GM12878 (cell line): ENCODE measurements around the gene ABCA2. TPM values are rescaled to one million over a fixed set of nuclear protein-coding genes. Genes with fewer than 3 reads are reported as not detected.

Source experiments
- ATAC-seq: fragments of 200-7000 bp; cut with Tn5 transposase; 3 replicates; pipeline ENCODE4 v1.9.1; 2020; ENCODE audit warnings: mild to moderate bottlenecking, moderate library complexity
- BruUV-seq: library from RNA; stranded (reverse); fragments of 400-500 nt; replicated peaks from 2 replicates; lab custom pipeline; 2021; lab: Mats Ljungman, UMichigan
- CTCF ChIA-PET: fragments of 300-600 bp; sonication (Branson Sonifier 250); formaldehyde crosslinking; extraction: SDS; loops from one replicate; lab custom pipeline; 2021; ENCODE audit warnings: inconsistent platforms; lab: Yijun Ruan, JAX
- POLR2A ChIA-PET: fragments of 350-600 bp; formaldehyde crosslinking; extraction: SDS; loops from one replicate; lab custom pipeline; 2021; ENCODE audit warnings: inconsistent platforms; lab: Charles Lee
- RAD21 ChIA-PET: fragments of 300-600 bp; sonication (Branson Sonifier 250); formaldehyde crosslinking; loops from one replicate; lab custom pipeline; 2023; ENCODE audit warnings: antibody characterized with exemption; ENCODE audit not compliant: unreplicated experiment; lab: Charles Lee
- SMC1A ChIA-PET: fragments of 300-600 bp; sonication (Branson Sonifier 250); formaldehyde crosslinking; loops from one replicate; lab custom pipeline; 2023; ENCODE audit not compliant: unreplicated experiment, uncharacterized antibody; lab: Charles Lee
- DNase-seq: peaks from one replicate; pipeline ENCODE4 v3.0.0-alpha.2; 2011; ENCODE audit warnings: low read depth, low spot score
- FAIRE-seq: peaks from 3 replicates; lab custom pipeline; 2011; peaks lifted over from hg19 to GRCh38; lab: Jason Lieb, UNC
- H2AFZ ChIP-seq: 2 replicates; pipeline ENCODE4 v1.6.0; 2011; ENCODE audit warnings: low read depth, low read length, control low read depth; ENCODE audit not compliant: control insufficient read depth
- H3K27ac ChIP-seq: 2 replicates; pipeline ENCODE4 v1.5.1; 2011; ENCODE audit warnings: control low read depth; ENCODE audit not compliant: control insufficient read depth, insufficient read depth
- H3K27me3 ChIP-seq, 2 experiments: replicated peaks in 1 of 2; 2 replicates each; pipeline versions ENCODE4 v1.6.0 to v1.6.1; 2011; ENCODE audit warnings: low read length in 1 of 2; ENCODE audit not compliant: control insufficient read depth in 2 of 2, insufficient read depth in 2 of 2
- H3K36me3 ChIP-seq, 2 experiments: 2 replicates each; pipeline ENCODE4 v1.5.1; 2011; ENCODE audit warnings: low read length in 1 of 2; ENCODE audit not compliant: control insufficient read depth in 2 of 2, insufficient read depth in 2 of 2
- H3K4me1 ChIP-seq: 2 replicates; pipeline ENCODE4 v1.6.1; 2011; ENCODE audit warnings: mild to moderate bottlenecking, low read length, moderate library complexity, mixed read lengths; ENCODE audit not compliant: control insufficient read depth, insufficient read depth
- H3K4me2 ChIP-seq: 2 replicates; pipeline ENCODE4 v1.6.0; 2011; ENCODE audit warnings: control low read depth; ENCODE audit not compliant: control insufficient read depth, insufficient read depth
- H3K4me3 ChIP-seq: fragments of 200-600 bp; sonication (generic); 2 replicates; pipeline ENCODE4 v1.5.1; 2016
- H3K79me2 ChIP-seq: 2 replicates; pipeline ENCODE4 v1.6.0; 2011; ENCODE audit warnings: low read length; ENCODE audit not compliant: control insufficient read depth, insufficient read depth
- H3K9ac ChIP-seq: 2 replicates; pipeline ENCODE4 v1.8.0; 2011; ENCODE audit warnings: low read length, control low read depth, mixed read lengths; ENCODE audit not compliant: control insufficient read depth, insufficient read depth
- H3K9me3 ChIP-seq: replicated peaks from 3 replicates; pipeline ENCODE4 v1.5.1; 2011; ENCODE audit warnings: mild to moderate bottlenecking, low read length; ENCODE audit not compliant: control insufficient read depth, insufficient read depth
- H4K20me1 ChIP-seq: 2 replicates; pipeline ENCODE4 v1.6.0; 2011; ENCODE audit not compliant: control insufficient read depth, insufficient read depth
- BCL11A ChIP-seq: IDR thresholded peaks from 2 replicates; pipeline ENCODE4 v1.6.1; 2011; ENCODE audit warnings: low read depth, low read length
- E2F4 ChIP-seq: IDR thresholded peaks from 2 replicates; pipeline ENCODE4 v1.6.1; 2012; ENCODE audit warnings: low read depth, low read length, improper control_type of control experiment
- KAT2A ChIP-seq: conservative IDR thresholded peaks from 2 replicates; pipeline ENCODE4 v1.6.1; 2011; ENCODE audit warnings: low read depth, low read length; ENCODE audit not compliant: control insufficient read depth
- POU2F2 ChIP-seq: IDR thresholded peaks from 3 replicates; pipeline ENCODE4 v1.6.1; 2011; ENCODE audit warnings: low read depth, mild to moderate bottlenecking, low read length, borderline replicate concordance
- PRDM15 ChIP-seq: fragments of 450-650 bp; formaldehyde crosslinking; IDR thresholded peaks from 2 replicates; pipeline ENCODE4 v1.4.0; 2020; ENCODE audit warnings: mild to moderate bottlenecking, moderate library complexity
- RELA ChIP-seq: fragments of 450-650 bp; IDR thresholded peaks from 2 replicates; pipeline ENCODE4 v1.8.0; 2014; ENCODE audit warnings: borderline replicate concordance; ENCODE audit not compliant: partially characterized antibody
- RUNX3 ChIP-seq: IDR thresholded peaks from 2 replicates; pipeline ENCODE4 v1.6.1; 2012; ENCODE audit warnings: low read length, inconsistent platforms
- SIN3A ChIP-seq: IDR thresholded peaks from 2 replicates; pipeline ENCODE4 v1.6.1; 2012; ENCODE audit warnings: low read depth, low read length, improper control_type of control experiment
- SP1 ChIP-seq: IDR thresholded peaks from one replicate; pipeline ENCODE4 v1.6.1; 2011; ENCODE audit warnings: low read depth, low read length
- SREBF1 ChIP-seq: IDR thresholded peaks from 2 replicates; pipeline ENCODE4 v1.6.1; 2012; ENCODE audit warnings: mild to moderate bottlenecking, low read length
- TBL1XR1 ChIP-seq: IDR thresholded peaks from 2 replicates; pipeline ENCODE4 v1.6.1; 2012; ENCODE audit warnings: low read depth, low read length, improper control_type of control experiment
- TCF3 ChIP-seq: IDR thresholded peaks from 2 replicates; pipeline ENCODE4 v1.6.1; 2012; ENCODE audit warnings: low read depth, mild to moderate bottlenecking, low read length, borderline replicate concordance; ENCODE audit not compliant: insufficient read depth
- YBX1 ChIP-seq: fragments of 450-650 bp; IDR thresholded peaks from 2 replicates; pipeline ENCODE4 v1.6.1; 2016; ENCODE audit warnings: antibody characterized with exemption
- WGBS: methylation state at CpG from one replicate; pipeline ENCODE4 v1.1.6; 2016; ENCODE audit warnings: low lambda C conversion rate; ENCODE audit not compliant: insufficient replicate concordance, insufficient coverage; ENCODE audit errors: missing lambda C conversion rate; 5-methylcytosine and 5-hydroxymethylcytosine counted together
- in situ Hi-C: fragments of 300-500 bp; cut with MboI; formaldehyde crosslinking; loops from 9 replicates; pipeline ENCODE4 v1.14.3; 2018; ENCODE audit warnings: mixed read lengths
- intact Hi-C: fragments of 100-400 bp; cut with micrococcal nuclease; formaldehyde crosslinking; loops from one replicate; pipeline ENCODE4 v1.14.2; 2022; ENCODE audit not compliant: unreplicated experiment
- polyA plus RNA-seq, 11 experiments: library from polyadenylated mRNA; depleted of rRNA in 4 of 11; unstranded in 6 of 11; stranded (reverse) in 5 of 11; fragments of >200 nt; fragmentation: Nextera tagmentation in 4 of 11; fragmentation: Illumina TruSeq in 1 of 11; extraction: Ambion mirVana in 4 of 11; extraction: Trizol in 1 of 11; gene quantifications; 1 replicate in 1 of 11; 2 replicates in 10 of 11; pipeline versions ENCODE4 v1.2.1 to v1.2.3, GENCODE V29; 2011 to 2016; ENCODE audit warnings: inconsistent platforms in 2 of 11, missing spikeins in 2 of 11, low read depth in 1 of 11
- total RNA-seq, 4 experiments: library from RNA; depleted of rRNA in 3 of 4; stranded (reverse); fragments of >200 nt in 3 of 4; fragmentation: Illumina TruSeq in 1 of 4; extraction: Trizol in 1 of 4; gene quantifications; 2 replicates each; pipeline versions ENCODE4 v1.2.1 to v1.2.3, GENCODE V29; 2013 to 2021
- TF ChIP-seq, protein P1 (sequence below): fragments of 450-650 bp; IDR thresholded peaks from 2 replicates; pipeline ENCODE4 v1.6.1; 2017; ENCODE audit warnings: low read depth, mild to moderate bottlenecking, moderate library complexity
- TF ChIP-seq, protein P2 (sequence below): IDR thresholded peaks from 2 replicates; pipeline ENCODE4 v1.6.1; 2012; ENCODE audit warnings: low read depth, low read length, improper control_type of control experiment
- TF ChIP-seq, protein P3 (sequence below): IDR thresholded peaks from 2 replicates; pipeline ENCODE4 v1.6.1; 2011; ENCODE audit warnings: borderline replicate concordance, low read depth, mild to moderate bottlenecking, moderate library complexity, low read length; ENCODE audit not compliant: insufficient read depth, poor library complexity, severe bottlenecking

ABCA2 gene
- total and polyA plus RNA-seq, 10 of the 15 experiments (the other 5 are each of a cell fraction or from before 2014, with no cell fraction given): 0.13 to 2.6 (median 0.71) TPM; not detected in 2

DNA sequence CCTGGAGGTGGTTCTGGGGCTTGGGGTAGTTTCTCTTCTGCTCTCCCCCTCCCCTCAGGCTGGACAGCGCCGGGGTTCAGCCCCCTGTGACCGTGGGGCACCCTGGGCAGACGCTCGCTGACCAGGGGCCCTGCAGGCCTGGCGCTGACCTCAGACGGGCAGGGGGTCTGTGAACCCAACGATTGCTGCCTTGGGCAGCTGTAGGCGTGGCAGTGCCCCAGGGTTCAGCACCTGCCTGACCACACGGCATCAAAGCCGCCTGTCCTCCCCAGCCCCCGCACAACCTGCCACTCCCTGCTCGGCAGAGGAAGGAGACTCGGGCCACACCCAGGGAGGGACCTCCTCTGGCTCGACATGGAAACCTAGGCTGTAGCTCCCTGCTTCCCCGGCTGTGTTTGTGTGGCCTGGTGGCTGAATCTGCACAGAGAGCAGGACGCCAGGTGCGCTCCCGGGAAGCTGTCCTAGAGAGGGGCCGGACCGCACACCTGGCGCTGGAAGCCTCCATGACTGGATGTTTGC lies 63.8 kb downstream of the ABCA2 start:
- TF ChIP-seq TCF3 (no peak), BCL11A (no peak), TBL1XR1 (no peak), E2F4 (no peak), KAT2A (no peak), SP1 (no peak), POU2F2 (no peak), SIN3A (no peak), SREBF1 (no peak), YBX1 (no peak), RELA (no peak), PRDM15 (CRISPR knock-in tag) (no peak), RUNX3 (no peak)
- TF ChIP-seq, protein P1, sequence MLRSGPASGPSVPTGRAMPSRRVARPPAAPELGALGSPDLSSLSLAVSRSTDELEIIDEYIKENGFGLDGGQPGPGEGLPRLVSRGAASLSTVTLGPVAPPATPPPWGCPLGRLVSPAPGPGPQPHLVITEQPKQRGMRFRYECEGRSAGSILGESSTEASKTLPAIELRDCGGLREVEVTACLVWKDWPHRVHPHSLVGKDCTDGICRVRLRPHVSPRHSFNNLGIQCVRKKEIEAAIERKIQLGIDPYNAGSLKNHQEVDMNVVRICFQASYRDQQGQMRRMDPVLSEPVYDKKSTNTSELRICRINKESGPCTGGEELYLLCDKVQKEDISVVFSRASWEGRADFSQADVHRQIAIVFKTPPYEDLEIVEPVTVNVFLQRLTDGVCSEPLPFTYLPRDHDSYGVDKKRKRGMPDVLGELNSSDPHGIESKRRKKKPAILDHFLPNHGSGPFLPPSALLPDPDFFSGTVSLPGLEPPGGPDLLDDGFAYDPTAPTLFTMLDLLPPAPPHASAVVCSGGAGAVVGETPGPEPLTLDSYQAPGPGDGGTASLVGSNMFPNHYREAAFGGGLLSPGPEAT: no peak
- TF ChIP-seq, protein P2, sequence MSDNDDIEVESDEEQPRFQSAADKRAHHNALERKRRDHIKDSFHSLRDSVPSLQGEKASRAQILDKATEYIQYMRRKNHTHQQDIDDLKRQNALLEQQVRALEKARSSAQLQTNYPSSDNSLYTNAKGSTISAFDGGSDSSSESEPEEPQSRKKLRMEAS: no peak
- TF ChIP-seq, protein P3, sequence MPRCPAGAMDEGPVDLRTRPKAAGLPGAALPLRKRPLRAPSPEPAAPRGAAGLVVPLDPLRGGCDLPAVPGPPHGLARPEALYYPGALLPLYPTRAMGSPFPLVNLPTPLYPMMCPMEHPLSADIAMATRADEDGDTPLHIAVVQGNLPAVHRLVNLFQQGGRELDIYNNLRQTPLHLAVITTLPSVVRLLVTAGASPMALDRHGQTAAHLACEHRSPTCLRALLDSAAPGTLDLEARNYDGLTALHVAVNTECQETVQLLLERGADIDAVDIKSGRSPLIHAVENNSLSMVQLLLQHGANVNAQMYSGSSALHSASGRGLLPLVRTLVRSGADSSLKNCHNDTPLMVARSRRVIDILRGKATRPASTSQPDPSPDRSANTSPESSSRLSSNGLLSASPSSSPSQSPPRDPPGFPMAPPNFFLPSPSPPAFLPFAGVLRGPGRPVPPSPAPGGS: no peak
- DNase-seq (no peak), FAIRE-seq (no peak), ATAC-seq (no peak)
- H3K4me3 ChIP-seq: no peak overlapping the region
- no peak overlapping the region for H2AFZ ChIP-seq
- CTCF ChIA-PET: interaction anchor here (1.0 kb wide), 1 partner anchor 70 kb away, joined by 5 read pairs; no protein-coding TSS in a partner anchor
- no peaks in the 10 kb centered on the region; the same call in 1 of the 2 replicates for H4K20me1 ChIP-seq
- H3K4me2 ChIP-seq: no peak overlapping the region
- no TSS peak for BruUV-seq
- H3K9me3 ChIP-seq: no peaks in the 10 kb centered on the region
- POLR2A ChIA-PET: interaction anchor here (0.8 kb wide), 1 partner anchor 83 kb away, joined by 4 read pairs; no protein-coding TSS in a partner anchor
- SMC1A ChIA-PET: no interaction called here
- RAD21 ChIA-PET: interaction anchor here (0.6 to 2.4 kb wide), 2 partner anchors 16 to 78 kb away, joined by 3 to 7 read pairs; no protein-coding TSS in a partner anchor
- no peak overlapping the region for H3K9ac ChIP-seq
- in situ Hi-C loops: no loop called here
- peaks cover 7% of the 10 kb centered on the region for H3K4me1 ChIP-seq
- 40% methylated on average over 21 of the region's 22 CpGs for WGBS
- H3K27me3 ChIP-seq: no peaks in the 10 kb centered on the region
- H3K36me3 ChIP-seq: no peaks in the 10 kb centered on the region
- intact Hi-C loops: no loop called here
- no peak overlapping the region for H3K27ac ChIP-seq
- H3K79me2 ChIP-seq: no peaks in the 10 kb centered on the region
